WERI-Rb-1 (cell line): ENCODE data around the gene VCX2.
"Not testable (repeated sequence)": the region's sequence is repeated elsewhere in the genome, so short reads cannot be mapped to it uniquely, and the experiment has no call there.

Source experiments
- DNase-seq: peaks from one replicate; pipeline ENCODE4 v3.0.0-alpha.2; 2020
- H3K27ac ChIP-seq: fragments of 250-450 bp; sonication (Bioruptor Pico); 2 replicates; pipeline ENCODE4 v1.5.1; 2020; ENCODE audit warnings: mild to moderate bottlenecking, moderate library complexity
- H3K27me3 ChIP-seq: fragments of 250-450 bp; sonication (Bioruptor Pico); 2 replicates; pipeline ENCODE4 v1.5.1; 2021; ENCODE audit warnings: mild to moderate bottlenecking, low read depth, moderate library complexity; ENCODE audit not compliant: insufficient read depth, severe bottlenecking
- H3K36me3 ChIP-seq: fragments of 250-450 bp; sonication (Bioruptor Pico); 2 replicates; pipeline ENCODE4 v1.5.1; 2020; ENCODE audit warnings: mild to moderate bottlenecking, moderate library complexity
- H3K4me3 ChIP-seq: 2 replicates; pipeline ENCODE4 v1.5.1; 2011; ENCODE audit warnings: low read depth, mild to moderate bottlenecking, control low read depth, low read length
- H3K9me3 ChIP-seq: fragments of 250-450 bp; sonication (Bioruptor Pico); 2 replicates; pipeline ENCODE4 v1.5.1; 2021; ENCODE audit warnings: mild to moderate bottlenecking, moderate library complexity; ENCODE audit not compliant: severe bottlenecking
- TF ChIP-seq, protein P1 (sequence below): IDR thresholded peaks from 2 replicates; pipeline ENCODE4 v1.5.1; 2011; ENCODE audit warnings: low read depth, mild to moderate bottlenecking, control low read depth, inconsistent platforms, low read length

The VCX2 gene

DNA sequence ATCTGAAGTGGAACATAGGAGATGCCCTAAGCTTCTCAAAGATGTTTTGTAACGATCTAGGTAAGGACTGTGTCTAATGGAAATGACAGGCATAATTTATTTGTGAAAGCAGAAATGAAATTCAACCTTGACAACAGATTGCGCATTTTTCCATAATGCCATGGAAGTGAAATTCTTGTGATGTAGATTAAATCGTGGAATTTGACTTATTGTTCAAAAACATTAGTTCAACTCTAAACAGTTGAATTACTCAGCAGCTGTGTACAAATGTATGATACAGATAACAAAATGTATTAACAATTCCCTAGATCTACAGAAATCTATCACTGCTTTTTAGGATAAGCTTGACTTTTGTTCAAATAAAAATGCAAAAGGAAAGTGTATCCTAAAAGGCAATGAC, 44.4 kb downstream of the VCX2 start:
- Histone ChIP-seq H3K9me3 (no peaks in the 10 kb centered on the region), H3K4me3 (no peak overlapping the region), H3K27ac (no peak overlapping the region), H3K36me3 (no peaks in the 10 kb centered on the region), H3K27me3 (no peaks in the 10 kb centered on the region)
- TF ChIP-seq, protein P1, sequence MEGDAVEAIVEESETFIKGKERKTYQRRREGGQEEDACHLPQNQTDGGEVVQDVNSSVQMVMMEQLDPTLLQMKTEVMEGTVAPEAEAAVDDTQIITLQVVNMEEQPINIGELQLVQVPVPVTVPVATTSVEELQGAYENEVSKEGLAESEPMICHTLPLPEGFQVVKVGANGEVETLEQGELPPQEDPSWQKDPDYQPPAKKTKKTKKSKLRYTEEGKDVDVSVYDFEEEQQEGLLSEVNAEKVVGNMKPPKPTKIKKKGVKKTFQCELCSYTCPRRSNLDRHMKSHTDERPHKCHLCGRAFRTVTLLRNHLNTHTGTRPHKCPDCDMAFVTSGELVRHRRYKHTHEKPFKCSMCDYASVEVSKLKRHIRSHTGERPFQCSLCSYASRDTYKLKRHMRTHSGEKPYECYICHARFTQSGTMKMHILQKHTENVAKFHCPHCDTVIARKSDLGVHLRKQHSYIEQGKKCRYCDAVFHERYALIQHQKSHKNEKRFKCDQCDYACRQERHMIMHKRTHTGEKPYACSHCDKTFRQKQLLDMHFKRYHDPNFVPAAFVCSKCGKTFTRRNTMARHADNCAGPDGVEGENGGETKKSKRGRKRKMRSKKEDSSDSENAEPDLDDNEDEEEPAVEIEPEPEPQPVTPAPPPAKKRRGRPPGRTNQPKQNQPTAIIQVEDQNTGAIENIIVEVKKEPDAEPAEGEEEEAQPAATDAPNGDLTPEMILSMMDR = no peak
- DNase-seq = no peak

DNA sequence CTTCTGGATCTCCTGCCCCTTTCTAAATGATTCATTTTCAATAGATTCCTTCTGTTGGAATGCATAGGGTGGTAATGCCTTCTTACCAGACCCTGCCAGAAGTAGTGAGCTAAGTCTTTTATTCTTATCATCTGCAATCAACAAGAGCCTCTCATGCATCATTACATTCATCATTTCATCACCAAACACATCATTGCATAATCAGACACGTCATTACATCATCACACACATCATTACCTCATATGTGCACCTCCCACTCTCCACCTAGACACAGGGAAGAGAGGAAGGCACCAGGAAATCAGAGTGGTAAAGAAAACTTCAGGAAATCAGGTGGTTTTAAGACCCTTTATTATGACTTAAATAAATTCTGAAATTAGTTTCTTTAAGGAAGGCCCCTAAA, 45.0 kb downstream of the VCX2 start:
- Histone ChIP-seq H3K9me3 (no peaks in the 10 kb centered on the region), H3K27me3 (no peaks in the 10 kb centered on the region), H3K36me3 (no peaks in the 10 kb centered on the region), H3K27ac (no peak overlapping the region), H3K4me3 (no peak overlapping the region)
- TF ChIP-seq, protein P1 = no peak
- no peak for DNase-seq

DNA sequence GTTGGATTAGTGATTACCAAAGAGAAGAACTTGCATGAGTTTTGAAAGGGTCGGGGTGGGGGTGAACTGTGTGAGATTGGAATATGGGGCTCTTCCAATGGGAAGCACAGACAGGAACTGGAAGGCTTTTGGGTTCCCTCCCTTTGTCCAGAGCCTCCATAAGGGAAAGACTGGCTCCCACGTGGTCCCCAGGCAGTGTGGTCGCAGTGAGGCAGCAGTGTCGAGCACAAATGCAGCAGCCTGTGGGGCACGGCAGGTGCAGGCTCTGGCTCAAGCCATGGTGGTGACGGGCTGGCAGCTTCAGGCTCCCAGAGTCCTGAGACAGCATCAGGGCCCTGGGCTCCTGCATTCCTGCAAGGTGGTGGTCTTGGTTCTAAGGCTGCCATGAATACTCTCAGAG, 45.5 kb downstream of the VCX2 start:
- TF ChIP-seq, protein P1 = no peak
- Histone ChIP-seq H3K9me3 (no peaks in the 10 kb centered on the region), H3K27me3 (no peaks in the 10 kb centered on the region), H3K27ac (no peak overlapping the region), H3K4me3 (no peak overlapping the region), H3K36me3 (no peaks in the 10 kb centered on the region)
- DNase-seq = no peak

DNA sequence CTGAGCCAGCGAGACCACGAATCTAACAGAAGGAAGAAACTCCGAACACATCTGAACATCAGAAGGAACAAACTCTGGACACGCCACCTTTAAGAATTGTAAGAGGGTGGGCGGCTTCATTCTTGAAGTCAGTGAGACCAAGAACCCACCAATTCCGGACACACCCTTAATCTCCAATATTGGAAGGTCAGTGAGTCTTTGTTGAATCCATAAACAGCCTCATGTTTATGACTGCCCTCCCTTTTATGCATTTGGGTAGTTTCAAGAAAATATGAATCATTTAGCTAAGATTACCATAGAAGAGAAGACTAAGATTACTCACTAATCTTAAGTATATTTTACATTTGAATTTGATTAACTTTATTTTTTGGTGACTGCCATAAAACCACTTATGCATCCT, 48.5 kb downstream of the VCX2 start:
- no peaks in the 10 kb centered on the region for H3K27me3 ChIP-seq

DNA sequence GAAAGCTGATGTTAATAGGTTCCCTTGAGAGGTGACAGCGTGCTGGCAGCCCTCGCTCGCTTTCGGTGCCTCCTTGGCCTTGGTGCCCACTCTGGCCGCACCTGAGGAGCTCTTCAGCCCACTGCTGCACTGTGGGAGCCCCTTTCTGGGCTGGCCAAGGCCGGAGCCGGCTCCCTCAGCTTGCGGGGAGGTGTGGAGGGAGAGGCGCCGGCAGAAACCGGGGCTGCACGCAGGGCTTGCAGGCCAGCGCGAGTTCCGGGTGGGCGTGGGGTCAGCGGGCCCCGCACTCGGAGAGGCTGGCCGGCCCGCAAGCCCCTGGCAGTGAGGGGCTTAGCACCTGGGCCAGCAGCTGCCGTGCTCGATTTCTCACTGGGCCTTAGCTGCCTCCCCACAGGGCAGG, 49.7 kb downstream of the VCX2 start:
- H3K9me3 ChIP-seq, H3K27me3 ChIP-seq, H3K4me3 ChIP-seq, H3K27ac ChIP-seq, DNase-seq, H3K36me3 ChIP-seq: not testable (repeated sequence)

More for the DNA sequence above, 48.5 kb downstream of the VCX2 start:
- TF ChIP-seq, protein P1 = no peak
- no peak overlapping the region for H3K4me3 ChIP-seq
- no peak overlapping the region for H3K27ac ChIP-seq
- no peaks in the 10 kb centered on the region for H3K9me3 ChIP-seq
- DNase-seq = no peak
- no peaks in the 10 kb centered on the region for H3K36me3 ChIP-seq
